Measurements from ENCODE around the gene AAK1.
"Not testable (repeated sequence)": the region's sequence is repeated elsewhere in the genome, so short reads cannot be mapped to it uniquely, and the experiment has no call there.

AAK1 gene

DNA sequence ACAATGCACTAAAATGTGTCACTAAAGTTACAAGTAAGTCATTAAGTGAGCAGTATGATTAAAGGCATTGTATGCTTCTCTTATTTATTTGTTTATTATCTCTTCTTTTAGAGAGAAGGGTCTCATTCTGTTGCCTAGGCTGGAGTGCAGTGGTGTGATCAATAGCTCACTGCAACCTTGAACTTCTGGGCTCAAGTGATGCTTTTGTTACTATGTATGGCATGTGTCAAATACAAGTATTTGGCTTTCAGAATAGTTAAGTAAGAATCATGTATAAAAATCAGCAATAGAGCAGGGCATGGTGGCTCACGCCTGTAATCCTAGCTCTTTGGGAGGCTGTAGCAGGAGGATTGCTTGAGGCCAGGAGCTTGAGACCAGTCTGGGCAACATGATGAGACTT is 15.8 kb upstream of the AAK1 start:
- DNase-seq, result no peak

DNA sequence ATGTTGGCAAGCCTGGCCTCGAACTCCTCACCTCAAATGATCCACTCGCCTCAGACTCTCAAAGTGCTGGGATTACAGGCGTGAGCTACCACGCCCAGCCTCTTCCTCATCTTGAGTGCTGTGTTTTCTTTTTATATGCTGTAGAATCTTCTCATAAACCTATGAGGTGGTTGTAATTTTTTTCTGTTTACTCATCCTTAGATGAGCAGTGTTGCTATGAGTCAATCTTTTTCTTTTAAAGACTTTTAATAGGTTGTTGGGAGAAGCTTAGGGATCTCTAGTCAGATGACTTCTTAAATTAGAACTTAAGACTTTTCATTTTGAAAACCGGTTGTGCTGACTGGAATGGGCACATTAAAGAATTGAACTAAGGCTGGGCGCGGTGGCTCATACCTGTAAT is 8.7 kb upstream of the AAK1 start:
- no peak for DNase-seq

DNA sequence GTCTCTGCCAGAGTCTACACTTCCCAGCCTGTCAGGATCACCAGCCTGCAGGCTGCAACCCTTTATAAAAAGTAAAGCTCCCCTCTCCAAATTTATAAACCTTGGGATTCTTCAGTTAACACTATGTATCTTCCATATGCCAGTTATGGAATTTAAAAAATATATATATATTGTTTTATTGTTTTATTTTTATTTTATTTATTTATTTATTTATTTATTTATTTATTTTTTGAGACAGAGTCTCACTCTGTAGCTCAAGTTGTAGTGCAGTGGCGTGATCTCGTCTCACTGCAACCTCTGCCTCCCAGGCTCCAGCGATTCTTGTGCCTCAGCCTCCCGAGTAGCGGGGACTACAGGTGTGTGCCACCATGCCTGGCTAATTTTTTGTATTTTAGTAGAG is 3.7 kb upstream of the AAK1 start:
- not testable (repeated sequence) for DNase-seq

DNA sequence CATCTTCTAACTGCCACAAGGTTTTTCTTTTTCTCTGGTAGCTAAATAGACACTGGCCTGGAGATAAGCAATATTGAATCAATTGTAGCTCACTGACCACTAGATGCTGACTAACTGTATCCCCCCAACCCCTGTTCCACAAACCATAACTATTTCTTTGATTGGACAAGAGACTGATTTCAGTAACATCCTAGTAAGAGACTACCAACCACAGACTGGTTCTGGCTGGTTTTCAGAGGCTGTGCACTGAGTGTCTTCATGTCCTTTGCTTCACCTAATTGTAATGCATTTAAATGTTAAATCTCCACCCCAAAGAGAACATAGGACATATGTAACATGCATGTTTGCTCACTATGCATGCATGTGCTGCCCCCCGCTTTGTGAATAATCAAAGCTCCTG is 3.2 kb upstream of the AAK1 start:
- DNase-seq, result peak; percentile 19

DNA sequence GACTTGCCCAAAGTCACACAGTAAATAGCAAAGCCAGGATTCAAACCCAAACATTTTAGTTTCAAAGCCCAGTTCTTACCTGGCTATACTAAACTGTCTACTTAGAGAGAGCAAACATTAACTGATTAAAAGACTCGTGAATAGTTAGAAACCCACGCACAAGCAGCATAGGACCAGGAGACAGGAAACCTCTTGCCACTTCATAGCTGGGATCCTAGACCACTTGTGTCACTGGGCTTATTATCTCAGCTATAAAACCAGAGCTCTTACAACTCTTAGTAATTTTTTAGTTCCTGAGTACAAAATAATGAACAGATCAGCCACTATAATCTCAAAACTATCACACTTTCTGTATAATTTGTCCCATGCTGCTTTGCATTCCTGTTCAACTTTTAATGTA is 2.4 kb upstream of the AAK1 start:
- DNase-seq, result peak; percentile 54

- DNase-seq, result peak; percentile 65
These were observed 1.5 kb upstream of the AAK1 start for GRCh38 chr2:69645031-69645431.

GRCh38 chr2:69644506-69644979 is 1.0 kb upstream of the AAK1 start:
- DNase-seq, result no peak

GRCh38 chr2:69642709-69643601 is 584 bp downstream of the AAK1 start:
- DNase-seq, result peak; percentile 78

DNA sequence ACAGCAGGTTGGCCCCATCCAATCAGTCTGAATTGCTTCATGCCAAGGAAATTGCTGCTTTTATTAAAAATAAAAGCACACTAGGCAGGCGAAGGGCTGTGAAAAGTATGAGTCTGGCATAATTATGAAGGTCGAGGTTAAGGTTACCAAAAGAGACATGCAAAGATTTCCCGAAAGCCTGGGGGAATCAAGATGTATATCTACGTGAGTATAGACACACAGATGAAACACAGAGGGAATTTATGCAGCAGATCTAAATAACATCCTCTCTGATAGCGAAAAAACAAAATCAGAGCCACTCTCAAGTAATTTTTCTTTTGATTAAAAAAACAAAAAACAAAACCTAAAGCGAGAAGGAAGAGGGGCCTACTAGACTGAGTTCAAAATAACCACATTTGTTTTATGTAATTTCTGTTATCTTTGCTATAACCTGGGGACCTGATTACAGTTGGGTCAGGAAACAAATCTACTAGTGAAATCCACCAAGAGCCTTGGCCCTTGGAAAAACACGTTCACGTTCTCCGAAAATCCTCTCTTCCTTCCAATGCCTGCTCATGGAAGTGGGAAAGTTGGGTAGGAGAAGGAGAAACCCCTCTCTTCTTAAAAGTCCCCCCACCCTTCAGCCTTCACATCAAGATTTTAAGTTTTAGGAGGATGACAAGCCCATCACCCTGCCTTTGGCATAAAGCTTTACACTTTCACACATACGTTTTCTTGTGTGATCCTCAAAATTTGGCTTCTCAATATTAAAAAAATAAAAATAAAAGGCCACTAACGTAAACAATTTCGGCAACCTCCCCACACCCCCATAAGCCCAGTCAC is 1.4 kb downstream of the AAK1 start:
- no peak for DNase-seq

DNA sequence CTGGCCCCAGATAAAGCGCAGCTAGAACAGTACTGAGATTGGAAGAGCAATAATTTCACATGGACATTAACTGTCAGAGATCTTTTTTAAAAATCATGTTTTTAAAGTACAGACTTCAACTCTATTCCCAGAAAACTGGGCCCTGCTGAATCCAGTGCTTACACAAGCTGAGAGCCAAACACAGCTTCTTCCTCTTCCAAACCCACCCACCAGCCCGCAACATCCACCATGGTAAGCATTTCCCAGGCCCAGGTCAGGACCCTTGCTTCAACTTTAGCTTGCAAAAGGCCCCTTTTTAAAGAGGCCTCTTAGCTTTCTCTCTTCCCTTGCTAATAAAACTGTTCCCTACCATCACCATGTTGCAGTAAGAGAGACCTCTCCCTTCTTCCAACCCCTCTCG is 2.1 kb downstream of the AAK1 start:
- DNase-seq, result no peak

DNA sequence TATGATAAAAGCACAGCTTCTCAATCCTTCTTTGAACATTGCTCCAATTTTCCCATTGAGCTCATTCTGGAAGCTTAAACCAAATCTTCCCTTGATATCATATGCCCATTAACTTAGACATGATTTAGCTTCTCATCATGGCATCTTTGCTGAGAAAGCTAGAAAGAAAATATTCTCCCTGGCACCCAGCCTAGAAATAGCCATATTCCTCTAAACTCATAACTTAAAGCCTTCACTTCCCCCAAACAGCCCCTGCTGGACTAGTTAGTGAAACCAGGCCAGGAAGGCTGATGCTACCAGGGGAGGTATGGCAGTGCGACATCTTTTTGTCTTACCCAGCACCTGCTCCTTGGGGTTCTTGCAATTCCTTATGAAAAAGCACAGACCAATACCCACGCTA is 4.3 kb downstream of the AAK1 start:
- DNase-seq, result no peak

DNA sequence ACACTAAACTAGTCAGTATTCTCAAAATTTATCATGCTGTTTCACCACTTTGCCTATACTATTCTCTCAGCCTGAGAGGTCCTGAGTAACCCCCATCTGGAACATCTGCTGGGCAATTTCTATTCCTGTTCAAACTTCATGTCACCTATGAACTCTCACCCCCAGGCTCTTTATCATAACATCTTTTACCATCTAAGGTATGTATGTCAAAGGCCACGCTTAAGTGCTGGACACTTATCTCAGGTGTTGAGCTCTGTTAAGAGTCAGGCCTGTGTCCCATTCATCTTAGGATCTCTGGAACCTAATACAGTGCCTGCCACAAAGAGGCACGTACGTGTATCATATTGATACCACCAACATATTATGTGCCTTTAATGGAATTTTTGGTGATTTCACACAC is 4.9 kb downstream of the AAK1 start:
- no peak for DNase-seq

GRCh38 chr2:69637923-69638322 is 5.6 kb downstream of the AAK1 start:
- DNase-seq, result no peak

GRCh38 chr2:69636395-69636794 is 7.1 kb downstream of the AAK1 start:
- DNase-seq, result no peak

- DNase-seq, result no peak
These were observed 8.1 kb downstream of the AAK1 start for GRCh38 chr2:69635432-69635831.

- no peak for DNase-seq
These were observed 9.2 kb downstream of the AAK1 start for GRCh38 chr2:69634196-69634821.

DNA sequence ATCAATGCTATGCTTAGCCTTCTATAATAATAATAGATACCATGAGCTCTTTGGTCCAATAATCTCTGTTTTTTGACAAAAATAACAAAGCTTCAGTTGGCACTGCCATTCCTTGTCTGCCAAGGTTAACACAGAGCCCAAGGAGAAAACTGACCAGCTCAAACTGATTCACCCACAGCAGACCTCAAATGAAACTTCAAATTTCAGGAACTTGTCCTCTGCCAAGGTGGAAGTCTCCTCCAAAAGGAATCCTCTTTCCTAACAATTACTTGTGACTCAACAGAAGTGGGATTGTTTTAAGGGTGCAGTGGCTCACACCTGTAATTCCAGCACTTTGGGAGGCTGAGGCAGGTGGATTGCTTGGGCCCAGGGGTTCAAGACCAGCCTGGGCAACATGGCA is 12.1 kb downstream of the AAK1 start:
- DNase-seq, result no peak

- DNase-seq, result no peak
These were observed 13.5 kb downstream of the AAK1 start for GRCh38 chr2:69629921-69630608.

- no peak for DNase-seq
These were observed 15.1 kb downstream of the AAK1 start for GRCh38 chr2:69628325-69629021.

DNA sequence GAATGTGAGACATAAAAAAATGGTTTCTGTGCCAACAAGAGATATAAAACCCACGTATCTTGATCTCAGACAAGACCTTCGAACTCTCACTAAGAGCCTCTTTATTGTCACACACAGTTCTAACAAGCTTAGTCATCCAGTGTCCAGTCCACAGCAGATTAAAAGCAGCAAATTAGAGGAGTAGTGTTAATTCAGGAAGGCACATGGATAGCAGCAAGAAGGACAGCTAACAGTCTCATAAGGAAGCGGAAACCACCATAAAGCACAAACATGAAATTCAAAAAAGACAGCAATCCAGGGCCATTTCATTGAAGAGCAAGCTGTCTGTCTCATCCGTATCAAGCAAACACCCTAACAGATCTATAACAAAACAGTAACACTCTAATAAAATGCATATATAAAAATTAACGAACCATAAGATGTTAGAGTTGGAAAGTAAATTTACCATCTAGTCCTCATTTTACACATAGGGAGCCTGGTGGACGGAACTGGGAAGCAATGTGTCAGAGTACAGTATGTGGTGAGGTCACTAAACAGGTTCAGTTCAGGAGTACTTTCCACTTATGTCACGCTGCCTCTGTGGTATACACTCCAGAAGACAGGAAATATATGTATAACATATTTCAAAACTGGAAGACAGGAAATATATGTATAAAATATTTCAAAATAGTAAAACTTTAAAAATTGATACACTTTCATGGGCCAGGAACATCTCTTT is 18.3 kb downstream of the AAK1 start:
- DNase-seq, result no peak

DNA sequence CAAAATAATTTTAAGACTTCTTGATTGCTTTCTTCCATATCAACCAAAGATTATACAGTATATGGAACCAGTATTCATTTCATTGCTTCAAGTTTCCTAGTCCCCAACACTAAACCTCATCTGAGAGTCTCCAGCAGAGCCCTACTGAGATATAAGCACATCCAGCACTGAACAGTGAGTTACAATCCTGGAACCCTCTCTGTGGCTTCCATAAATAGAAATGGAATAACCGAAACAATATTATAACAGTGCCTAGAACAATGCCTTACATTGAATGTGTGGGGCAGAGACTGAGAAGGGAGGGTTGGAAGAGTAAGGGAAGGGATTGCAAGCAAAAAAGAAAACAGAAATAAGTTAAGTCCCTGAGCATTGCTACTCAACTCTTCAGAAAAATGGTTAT is 18.9 kb downstream of the AAK1 start:
- DNase-seq, result no peak

- DNase-seq, result no peak
These were observed 19.4 kb downstream of the AAK1 start for GRCh38 chr2:69624131-69624530.

Measured in CD4-positive, alpha-beta T cell treated with Interleukin-17A for 4 hours (primary cell).